Stomach (tissue), 4 donors: ENCODE data around the gene ATG7.

Source experiments
- CTCF ChIP-seq, 7 experiments: fragments of 450-650 bp in 4 of 7; fragments of 200-600 bp in 3 of 7; sonication (generic) in 3 of 7; IDR thresholded peaks; one replicate each; pipeline ENCODE4 v1.5.1; 2016 to 2019; ENCODE audit warnings: antibody characterized with exemption in 7 of 7, control low read depth in 2 of 7, mild to moderate bottlenecking in 1 of 7
- POLR2A ChIP-seq, 4 donors: fragments of 450-650 bp; IDR thresholded peaks; one replicate each; pipeline ENCODE4 v1.6.1; 2016; ENCODE audit warnings: antibody characterized with exemption in 4 of 4, control low read depth in 2 of 4, mild to moderate bottlenecking in 1 of 4, moderate library complexity in 1 of 4

DNA sequence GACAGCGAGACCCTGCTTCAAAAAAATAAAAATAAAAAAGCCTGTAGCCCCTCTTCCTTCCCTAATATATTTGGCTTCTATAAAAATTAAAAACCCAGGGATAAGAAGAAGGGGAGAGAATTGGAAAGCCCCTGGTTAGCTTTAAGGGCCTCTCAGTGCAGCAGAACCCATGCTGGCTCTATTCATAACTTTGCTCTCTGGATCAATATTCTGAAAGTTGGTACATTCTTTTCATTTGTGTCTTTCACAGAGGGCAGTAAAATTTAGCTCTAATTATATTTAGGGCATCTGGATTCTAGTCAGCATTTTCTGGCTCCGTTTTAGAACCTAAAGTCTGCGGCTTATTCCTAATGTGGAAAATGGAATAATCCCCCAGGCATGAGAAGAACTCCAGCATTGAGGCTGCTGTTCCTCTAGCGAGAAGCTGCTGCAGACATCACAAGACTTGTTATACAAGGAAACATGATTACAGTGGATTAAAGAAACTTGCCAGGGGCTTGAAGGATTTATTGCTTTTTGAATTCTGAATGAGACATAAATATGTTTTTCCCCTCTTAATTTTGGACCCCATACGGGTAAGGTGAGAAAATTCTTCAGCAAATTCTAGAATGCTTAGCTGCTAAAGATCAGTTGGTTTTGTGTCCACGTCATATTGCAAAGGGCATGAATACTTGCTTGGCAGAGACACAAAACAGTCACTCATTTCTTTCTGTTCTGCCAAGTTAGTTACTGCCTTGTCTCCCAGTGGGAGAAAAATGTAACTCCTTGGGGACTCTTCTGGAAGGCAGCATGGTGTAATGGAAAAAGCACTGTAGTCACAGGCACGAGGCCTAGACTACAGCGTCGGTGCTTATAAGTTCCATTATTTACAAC is 193.8 kb downstream of the ATG7 start:
- no peak for TF ChIP-seq CTCF (IDR thresholded peaks at IDR 0.05)
- no peak for TF ChIP-seq POLR2A (IDR thresholded peaks at IDR 0.05)
